MM.1S (cell line): Measurements from ENCODE around the gene TCF15.

Experiments used
- DNase-seq: peaks from one replicate; pipeline ENCODE4 v3.0.0-alpha.2; 2015
- H2AFZ ChIP-seq: fragments of 300-600 bp; sonication (generic); 2 replicates; pipeline ENCODE4 v1.6.0; 2016; ENCODE audit warnings: antibody characterized with exemption, low read length
- H3F3A ChIP-seq: fragments of 300-600 bp; sonication (generic); 2 replicates; pipeline ENCODE4 v1.6.1; 2016; ENCODE audit warnings: mild to moderate bottlenecking, antibody characterized with exemption, low read length, moderate library complexity, mixed read lengths; ENCODE audit not compliant: insufficient read depth
- H3K27ac ChIP-seq: fragments of 300-600 bp; sonication (generic); 2 replicates; pipeline ENCODE4 v1.5.1; 2016; ENCODE audit warnings: mild to moderate bottlenecking, low read length
- H3K27me3 ChIP-seq: fragments of 300-600 bp; sonication (generic); replicated peaks from 2 replicates; pipeline ENCODE4 v1.6.0; 2016; ENCODE audit warnings: low read length; ENCODE audit not compliant: insufficient read depth
- H3K36me3 ChIP-seq: fragments of 300-600 bp; sonication (generic); replicated peaks from 2 replicates; pipeline ENCODE4 v1.6.1; 2016; ENCODE audit warnings: mild to moderate bottlenecking, low read length, mixed read lengths; ENCODE audit not compliant: insufficient read depth
- H3K4me1 ChIP-seq: fragments of 300-600 bp; sonication (generic); 2 replicates; pipeline ENCODE4 v1.6.1; 2016; ENCODE audit warnings: low read length, mixed read lengths
- H3K4me2 ChIP-seq: fragments of 300-600 bp; sonication (generic); 2 replicates; pipeline ENCODE4 v1.6.0; 2016; ENCODE audit warnings: low read depth, low read length
- H3K4me3 ChIP-seq: fragments of 300-600 bp; sonication (generic); 2 replicates; pipeline ENCODE4 v1.5.1; 2016; ENCODE audit warnings: low read length, mixed read lengths
- H3K79me2 ChIP-seq: fragments of 300-600 bp; sonication (generic); 2 replicates; pipeline ENCODE4 v1.6.1; 2016; ENCODE audit warnings: mixed run types, low read length, mixed read lengths
- H3K9ac ChIP-seq: fragments of 300-600 bp; sonication (generic); 2 replicates; pipeline ENCODE4 v1.6.1; 2016; ENCODE audit warnings: low read length, mixed read lengths
- H3K9me2 ChIP-seq: fragments of 300-600 bp; sonication (generic); replicated peaks from 2 replicates; pipeline ENCODE4 v1.6.1; 2016; ENCODE audit warnings: mild to moderate bottlenecking, low read length, mixed read lengths; ENCODE audit not compliant: insufficient read depth
- H3K9me3 ChIP-seq: fragments of 300-600 bp; sonication (generic); replicated peaks from 2 replicates; pipeline ENCODE4 v1.6.1; 2016; ENCODE audit warnings: mild to moderate bottlenecking, low read length, mixed read lengths; ENCODE audit not compliant: insufficient read depth
- H4K20me1 ChIP-seq: fragments of 300-600 bp; sonication (generic); 2 replicates; pipeline ENCODE4 v1.6.1; 2016; ENCODE audit warnings: mild to moderate bottlenecking, low read length, moderate library complexity, mixed read lengths; ENCODE audit not compliant: insufficient read depth
- CTCF ChIP-seq: fragments of 300-600 bp; sonication (generic); IDR thresholded peaks from 2 replicates; pipeline ENCODE4 v1.5.1; 2016; ENCODE audit warnings: antibody characterized with exemption, low read length, mixed read lengths
- EZH2 ChIP-seq: fragments of 300-600 bp; sonication (generic); optimal IDR thresholded peaks from 2 replicates; pipeline ENCODE3; 2017; ENCODE audit warnings: low read depth, mild to moderate bottlenecking, antibody characterized with exemption, low read length, mixed read lengths
- EZH2phosphoT487 ChIP-seq: fragments of 300-600 bp; sonication (generic); IDR thresholded peaks from 2 replicates; pipeline ENCODE4 v1.6.1; 2018; ENCODE audit warnings: antibody characterized with exemption, low read length

Gene TCF15

GRCh38 chr20:588476-588875 is 21.6 kb downstream of the TCF15 start:
- no peak overlapping the region for H3K9ac ChIP-seq
- DNase-seq = no peak
- no peaks in the 10 kb centered on the region for H3K4me1 ChIP-seq
- TF ChIP-seq CTCF (no peak), EZH2 (no peak), EZH2phosphoT487 (no peak)
- H3K4me3 ChIP-seq = no peak overlapping the region
- no peaks in the 10 kb centered on the region for H3F3A ChIP-seq
- no peak overlapping the region for H3K27ac ChIP-seq
- no peaks in the 10 kb centered on the region for H4K20me1 ChIP-seq
- H3K9me3 ChIP-seq = no peaks in the 10 kb centered on the region
- H3K4me2 ChIP-seq = no peak overlapping the region
- H3K36me3 ChIP-seq = no peaks in the 10 kb centered on the region
- H3K79me2 ChIP-seq = no peaks in the 10 kb centered on the region
- H3K9me2 ChIP-seq = no peaks in the 10 kb centered on the region
- no peaks in the 10 kb centered on the region for H3K27me3 ChIP-seq
- no peak overlapping the region for H2AFZ ChIP-seq

- Histone ChIP-seq H3K4me1 (peaks cover 4% of the 10 kb centered on the region), H2AFZ (no peak overlapping the region), H3K9ac (no peak overlapping the region), H3K4me2 (no peak overlapping the region), H3K9me3 (no peaks in the 10 kb centered on the region), H3F3A (no peaks in the 10 kb centered on the region), H3K79me2 (no peaks in the 10 kb centered on the region), H4K20me1 (no peaks in the 10 kb centered on the region), H3K27me3 (no peaks in the 10 kb centered on the region), H3K36me3 (no peaks in the 10 kb centered on the region), H3K27ac (no peak overlapping the region), H3K9me2 (no peaks in the 10 kb centered on the region), H3K4me3 (no peak overlapping the region)
- DNase-seq = no peak
- TF ChIP-seq CTCF (no peak), EZH2 (no peak)
Observed at GRCh38 chr20:584971-585301, 25.2 kb downstream of the TCF15 start.

GRCh38 chr20:584161-584970 is 25.7 kb downstream of the TCF15 start:
- Histone ChIP-seq H3K4me3 (no peak overlapping the region), H3K27me3 (no peaks in the 10 kb centered on the region), H2AFZ (no peak overlapping the region), H3K79me2 (no peaks in the 10 kb centered on the region), H3K27ac (no peak overlapping the region), H4K20me1 (no peaks in the 10 kb centered on the region), H3K4me1 (peaks cover 5% of the 10 kb centered on the region), H3K9me2 (no peaks in the 10 kb centered on the region), H3K9ac (no peak overlapping the region), H3K9me3 (no peaks in the 10 kb centered on the region), H3K4me2 (no peak overlapping the region), H3K36me3 (no peaks in the 10 kb centered on the region), H3F3A (no peaks in the 10 kb centered on the region)
- no peak for TF ChIP-seq EZH2phosphoT487
- no peak for TF ChIP-seq CTCF
- TF ChIP-seq EZH2 = no peak
- DNase-seq = peak; percentile 37
